Endothelial cell (in vitro differentiated cells): ENCODE data around the gene CCDC106. TPM values are rescaled to one million over a fixed set of nuclear protein-coding genes. Genes with fewer than 3 reads are reported as not detected.

ENCODE experiments used
- DNase-seq: peaks from one replicate; pipeline ENCODE4 v3.0.0; 2021; ENCODE audit warnings: low spot score
- H3K27ac Mint-ChIP-seq: one replicate; pipeline ENCODE4 v1.8.0; 2021; ENCODE audit warnings: mixed read lengths, inconsistent platforms; ENCODE audit not compliant: unreplicated experiment
- H3K27me3 Mint-ChIP-seq: one replicate; pipeline ENCODE4 v1.8.0; 2021; ENCODE audit warnings: mild to moderate bottlenecking, moderate library complexity, mixed read lengths, inconsistent platforms; ENCODE audit not compliant: unreplicated experiment
- H3K36me3 Mint-ChIP-seq: one replicate; pipeline ENCODE4 v1.8.0; 2021; ENCODE audit warnings: mild to moderate bottlenecking, low read depth, mixed read lengths, inconsistent platforms; ENCODE audit not compliant: unreplicated experiment
- H3K4me1 Mint-ChIP-seq: one replicate; pipeline ENCODE4 v1.8.0; 2021; ENCODE audit warnings: mild to moderate bottlenecking, mixed read lengths, inconsistent platforms; ENCODE audit not compliant: unreplicated experiment
- H3K4me3 Mint-ChIP-seq: one replicate; pipeline ENCODE4 v1.8.0; 2021; ENCODE audit warnings: mild to moderate bottlenecking, mixed read lengths, inconsistent platforms; ENCODE audit not compliant: unreplicated experiment
- H3K9me3 Mint-ChIP-seq: one replicate; pipeline ENCODE4 v1.8.0; 2021; ENCODE audit warnings: mixed read lengths, inconsistent platforms; ENCODE audit not compliant: unreplicated experiment
- CTCF ChIP-seq: fragments of 200-600 bp; sonication (generic); IDR thresholded peaks from one replicate; pipeline ENCODE4 v1.5.0; 2021; ENCODE audit warnings: antibody characterized with exemption; ENCODE audit not compliant: unreplicated experiment
- total RNA-seq: library from RNA; stranded (reverse); fragmentation: NEBNext Ultra II Directional; extraction: Animal tissue kit (Norgen Biotek cat#: 25700); gene quantifications from one replicate; pipeline ENCODE4 v1.2.1, GENCODE V29; 2021; ENCODE audit not compliant: unreplicated experiment

The CCDC106 gene
- total RNA-seq, 1 donor from 2014 or later = 20.1 TPM

GRCh38 chr19:55684946-55685681 is 37.1 kb downstream of the CCDC106 start:
- H3K9me3 Mint-ChIP-seq = no peaks in the 10 kb centered on the region
- H3K27ac Mint-ChIP-seq = peak overlapping the region; percentile 64
- H3K27me3 Mint-ChIP-seq = peaks cover 9% of the 10 kb centered on the region
- no peak for TF ChIP-seq CTCF
- no peak overlapping the region for H3K4me3 Mint-ChIP-seq
- DNase-seq = no peak
- peaks cover 4% of the 10 kb centered on the region for H3K4me1 Mint-ChIP-seq
- H3K36me3 Mint-ChIP-seq = peaks cover 22% of the 10 kb centered on the region

GRCh38 chr19:55685776-55686175 is 37.8 kb downstream of the CCDC106 start:
- H3K27ac Mint-ChIP-seq = peak overlapping the region; percentile 18

GRCh38 chr19:55686311-55687050 is 38.5 kb downstream of the CCDC106 start:
- no peak for TF ChIP-seq CTCF

More at GRCh38 chr19:55685776-55686175, 37.8 kb downstream of the CCDC106 start:
- Mint-ChIP-seq H3K27me3 (peaks cover 6% of the 10 kb centered on the region), H3K4me1 (peaks cover 3% of the 10 kb centered on the region), H3K9me3 (no peaks in the 10 kb centered on the region), H3K36me3 (peaks cover 27% of the 10 kb centered on the region), H3K4me3 (no peak overlapping the region)
- TF ChIP-seq CTCF = no peak
- no peak for DNase-seq

GRCh38 chr19:55687281-55688201 is 39.5 kb downstream of the CCDC106 start:
- no peak for TF ChIP-seq CTCF
- H3K9me3 Mint-ChIP-seq = no peaks in the 10 kb centered on the region
- no peak overlapping the region for H3K27ac Mint-ChIP-seq
- peaks cover 6% of the 10 kb centered on the region for H3K27me3 Mint-ChIP-seq
- peak overlapping the region; percentile 15 for H3K4me3 Mint-ChIP-seq
- peaks cover 32% of the 10 kb centered on the region for H3K36me3 Mint-ChIP-seq
- H3K4me1 Mint-ChIP-seq = peaks cover 2% of the 10 kb centered on the region
- DNase-seq = no peak

More at GRCh38 chr19:55686311-55687050, 38.5 kb downstream of the CCDC106 start:
- peaks cover 32% of the 10 kb centered on the region for H3K36me3 Mint-ChIP-seq
- peak overlapping the region; percentile 15 for H3K4me3 Mint-ChIP-seq
- H3K27ac Mint-ChIP-seq = peak overlapping the region; percentile 18
- no peaks in the 10 kb centered on the region for H3K9me3 Mint-ChIP-seq
- no peak for DNase-seq
- H3K27me3 Mint-ChIP-seq = peaks cover 6% of the 10 kb centered on the region
- H3K4me1 Mint-ChIP-seq = peaks cover 2% of the 10 kb centered on the region
